G401.6 (cell line): Measurements from ENCODE around the gene PHLDB3.
"Not testable (repeated sequence)": the region's sequence is repeated elsewhere in the genome, so short reads cannot be mapped to it uniquely, and the experiment has no call there.

Source experiments
- FAIRE-seq: peaks from 2 replicates; lab custom pipeline; 2012; peaks lifted over from hg19 to GRCh38; lab: Jason Lieb, UNC

The PHLDB3 gene

DNA sequence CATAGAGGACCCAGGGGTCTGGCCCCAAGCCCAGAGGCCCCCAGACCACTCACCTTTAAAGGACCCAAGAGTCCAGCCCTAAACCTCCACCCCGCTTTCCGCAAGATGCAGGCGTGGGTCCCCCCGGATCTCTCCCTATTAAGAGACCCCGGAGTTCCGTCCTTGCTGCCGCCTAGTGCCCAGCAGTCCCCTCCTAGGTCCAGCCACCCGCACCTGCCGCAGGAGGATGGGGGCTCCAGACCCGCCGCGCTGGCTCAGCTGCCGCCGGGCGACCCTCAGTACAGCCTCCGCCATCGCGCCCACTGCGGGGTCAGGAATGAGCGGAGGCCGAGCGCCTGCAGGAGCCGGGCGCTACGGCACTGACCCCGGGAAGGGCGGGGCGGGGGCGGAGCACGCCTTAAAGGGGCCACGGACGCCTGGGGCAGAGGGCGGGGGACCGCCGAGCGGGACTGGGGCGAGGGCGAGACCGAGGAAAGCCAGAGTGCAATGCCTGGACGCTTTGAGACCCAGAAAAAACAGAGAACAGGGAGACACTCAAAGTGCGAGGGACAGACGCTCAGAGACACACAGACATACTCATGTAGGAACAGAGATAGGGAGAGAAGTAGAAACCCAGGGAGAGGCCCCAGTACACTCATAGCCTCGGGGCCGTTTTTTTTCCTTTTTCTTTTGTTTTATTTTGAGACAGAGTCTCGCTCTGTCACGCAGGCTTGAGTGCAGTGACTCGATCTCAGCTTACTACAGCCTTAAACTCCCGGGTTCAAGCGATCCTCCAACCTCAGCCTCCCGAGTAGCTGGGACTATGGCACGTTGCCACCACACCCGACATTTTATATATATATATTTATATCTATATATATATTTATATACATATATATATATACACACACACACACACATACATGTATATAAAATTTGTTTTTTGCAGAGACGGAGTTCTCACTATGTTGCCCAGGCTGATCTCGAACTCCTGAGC is 22.6 kb upstream of the PHLDB3 start, which contains the start of gene ETHE1:
TSS of gene ETHE1 (minus strand) at position 318 of the 976 bp plus-strand sequence. CDS start at position 294, 24 bp downstream.
- no peak for FAIRE-seq

DNA sequence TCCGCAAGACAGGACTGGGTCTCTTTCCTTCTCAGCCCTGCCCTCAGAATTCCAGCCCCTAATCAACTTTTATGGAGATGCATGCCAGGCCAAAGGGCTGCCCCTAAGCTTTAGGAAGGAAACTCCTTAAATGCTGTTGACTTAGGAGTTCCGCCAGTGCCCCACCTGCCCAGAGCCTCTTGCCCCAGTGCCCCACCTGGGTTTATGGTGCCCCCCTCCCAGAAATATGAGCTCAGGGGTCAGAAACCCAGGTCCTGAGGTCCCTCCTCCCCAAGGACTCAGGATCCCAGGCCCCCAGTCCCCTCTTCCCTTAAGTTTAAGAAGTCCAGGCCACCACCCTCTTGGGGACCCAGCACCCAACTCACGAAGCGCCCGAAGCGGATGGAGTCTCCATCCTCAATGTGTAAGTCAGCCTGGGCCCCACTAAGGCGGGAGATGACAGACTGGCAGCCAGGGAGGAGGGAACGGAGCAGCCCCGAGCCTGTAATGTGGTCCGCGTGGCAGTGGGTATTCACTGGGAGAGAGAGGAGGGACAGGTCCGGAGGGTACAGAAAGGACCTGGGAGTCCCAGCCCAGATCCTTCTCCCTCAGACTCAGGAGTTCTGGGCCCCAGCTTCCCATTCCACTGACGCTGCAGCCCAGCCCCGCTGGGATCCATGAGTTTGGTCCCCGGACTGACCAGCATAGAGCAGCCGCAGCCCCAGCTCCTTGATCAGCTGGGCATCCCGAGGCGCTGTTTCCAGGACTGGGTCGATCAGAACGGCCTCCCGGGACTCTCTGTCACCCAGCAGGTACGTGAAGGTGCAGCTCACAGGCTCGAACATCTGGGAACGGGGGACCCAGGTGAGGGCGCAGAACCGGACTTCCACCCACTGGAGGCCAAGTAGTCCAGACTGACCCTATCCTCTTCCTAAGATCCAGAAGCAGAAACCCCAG is 21.6 kb upstream of the PHLDB3 start:
- FAIRE-seq = no peak

DNA sequence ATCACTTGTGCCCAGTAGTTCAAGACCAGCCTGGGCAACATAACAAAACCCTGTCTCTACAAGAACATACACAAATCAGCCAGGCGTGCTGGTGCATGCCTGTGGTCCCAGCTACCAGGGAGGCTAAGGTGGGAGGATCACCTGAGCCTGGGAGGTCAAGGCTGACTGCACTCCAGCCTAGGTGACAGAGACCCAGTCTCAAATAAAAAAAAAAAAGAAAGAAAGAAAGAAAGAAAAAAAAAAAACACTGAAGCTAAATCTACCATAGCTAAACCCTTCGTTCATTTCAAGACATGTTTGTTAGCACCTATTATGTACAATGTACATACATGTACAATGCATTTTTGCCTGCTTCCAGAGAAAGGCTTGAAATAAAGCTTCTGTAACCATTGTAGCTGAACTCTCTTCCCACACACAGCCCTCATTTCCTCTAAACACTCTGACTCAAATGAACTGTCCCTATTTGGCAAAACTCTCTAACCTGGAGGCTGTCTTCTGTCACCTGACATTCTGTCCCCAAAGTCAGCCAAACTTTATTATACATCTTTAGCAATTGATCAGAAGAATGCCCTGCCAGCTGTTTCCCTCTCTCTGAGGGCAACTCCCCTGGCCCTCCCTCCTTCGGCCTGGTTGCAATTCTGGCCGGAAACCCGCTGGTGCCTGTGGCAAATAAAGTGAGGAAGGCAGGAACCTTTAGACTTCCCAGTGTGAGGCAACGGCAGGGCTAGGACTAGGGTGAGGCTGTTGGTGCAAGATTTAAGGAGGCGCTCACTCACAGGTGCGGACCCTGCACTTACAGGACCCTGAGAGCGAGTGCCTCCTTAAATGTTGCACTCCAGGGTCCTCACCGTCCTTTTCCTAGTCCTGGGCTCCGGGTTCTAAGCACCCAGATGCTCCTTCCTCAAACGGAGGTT is 20.6 kb upstream of the PHLDB3 start:
- FAIRE-seq = no peak

DNA sequence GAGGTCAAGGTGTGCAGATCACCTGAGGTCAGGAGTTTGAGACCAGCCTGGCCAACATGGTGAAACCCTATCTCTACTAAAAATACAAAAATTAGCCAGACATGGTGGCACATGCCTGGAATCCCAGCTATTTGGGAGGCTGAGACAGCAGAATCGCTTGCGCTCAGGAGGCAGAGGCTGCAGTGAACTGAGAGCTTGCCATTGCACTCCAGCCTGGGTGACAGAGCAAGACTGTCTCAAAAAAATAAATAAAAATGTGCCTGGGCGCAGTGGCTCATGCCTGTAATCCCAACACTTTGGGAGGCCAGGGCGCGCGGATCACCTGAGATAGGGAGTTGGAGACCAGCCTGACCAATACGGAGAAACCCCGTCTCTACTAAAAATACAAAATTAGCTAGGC is 19.1 kb upstream of the PHLDB3 start:
- not testable (repeated sequence) for FAIRE-seq

DNA sequence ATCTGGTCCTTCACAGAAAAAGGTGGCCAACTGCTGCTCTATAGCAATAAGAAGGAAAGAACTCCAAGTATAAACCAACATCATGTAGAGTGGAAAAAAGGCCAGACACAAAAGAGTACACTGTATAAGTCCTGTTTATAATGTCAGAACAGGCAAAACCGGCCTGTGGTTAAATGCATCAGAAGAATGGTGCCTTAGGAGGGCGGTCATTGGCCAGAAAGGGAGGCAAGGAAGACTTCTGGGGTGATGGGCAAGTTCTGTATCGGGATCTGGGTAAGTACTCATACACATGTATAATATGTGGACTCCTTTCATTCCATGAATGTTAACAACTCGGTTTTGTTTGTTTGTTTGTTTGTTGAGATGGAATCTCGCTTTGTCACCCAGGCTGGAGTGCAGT is 18.4 kb upstream of the PHLDB3 start:
- no peak for FAIRE-seq

DNA sequence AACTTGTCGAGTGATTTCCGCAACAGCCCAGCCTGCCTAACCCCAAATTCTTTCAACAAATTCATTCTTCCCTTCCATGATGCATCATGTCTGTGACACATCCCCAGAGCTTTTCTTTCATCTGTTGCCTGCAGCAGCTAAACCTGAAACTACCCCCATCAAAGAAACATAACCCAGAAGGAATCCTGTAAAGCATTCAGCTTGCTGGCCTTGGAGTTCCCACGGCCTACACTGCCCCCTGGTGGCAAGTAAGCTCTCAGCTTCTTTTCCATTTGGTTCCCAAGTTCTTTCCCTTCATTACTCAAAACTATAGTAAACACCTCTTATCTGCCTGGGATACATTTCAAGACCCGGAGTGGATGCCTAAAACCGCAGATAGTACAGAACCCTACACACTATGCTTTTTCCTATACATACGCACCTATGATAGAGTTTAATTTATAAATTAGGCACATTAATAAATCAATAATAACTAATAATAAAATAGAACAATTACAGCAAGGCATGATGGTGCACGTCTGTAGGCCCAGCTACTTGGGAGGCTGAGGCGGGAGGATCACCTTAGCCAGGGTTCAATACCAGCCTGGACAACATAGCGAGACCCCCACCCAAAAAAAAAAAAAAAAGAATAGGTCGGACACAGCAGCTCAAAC is 15.0 kb upstream of the PHLDB3 start:
- FAIRE-seq = peak; percentile 98

DNA sequence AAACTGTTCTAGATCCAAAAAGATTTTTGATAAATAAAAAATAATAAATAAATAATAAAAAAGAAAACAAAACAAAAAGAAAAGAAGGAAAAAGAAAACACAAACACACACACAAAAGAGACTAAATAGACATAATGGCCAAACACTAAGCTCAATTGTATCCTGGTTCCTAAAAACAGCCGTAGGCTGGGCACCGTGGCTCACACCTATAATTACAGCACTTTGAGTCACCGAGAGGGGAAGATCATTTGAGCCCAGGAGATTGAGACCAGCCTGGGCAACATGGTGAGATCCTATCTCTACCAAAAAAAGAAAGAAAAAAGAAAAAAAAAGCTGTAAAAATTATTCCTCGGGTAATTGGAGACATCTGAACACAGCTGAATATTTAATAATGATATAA is 13.5 kb upstream of the PHLDB3 start:
- FAIRE-seq = peak; percentile 19

DNA sequence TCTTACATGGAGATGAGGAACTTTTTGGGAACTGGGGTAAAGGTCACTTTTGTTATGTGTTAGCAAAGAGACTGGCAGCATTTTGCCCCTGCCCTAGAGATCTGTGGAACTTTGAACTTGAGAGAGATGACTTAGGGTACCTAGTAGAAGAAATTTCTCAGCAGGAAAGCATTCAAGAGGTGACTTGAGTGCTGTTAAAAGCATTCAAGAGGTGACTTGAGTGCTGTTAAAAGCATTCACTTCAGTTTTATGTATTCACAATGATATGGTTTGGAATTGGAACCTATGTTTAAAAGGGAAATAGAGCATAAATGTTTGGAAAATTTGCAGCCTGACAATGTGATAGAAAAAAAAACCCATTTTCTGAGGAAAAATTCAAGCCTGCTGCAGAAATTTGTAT is 7.9 kb upstream of the PHLDB3 start:
- FAIRE-seq = not testable (repeated sequence)

DNA sequence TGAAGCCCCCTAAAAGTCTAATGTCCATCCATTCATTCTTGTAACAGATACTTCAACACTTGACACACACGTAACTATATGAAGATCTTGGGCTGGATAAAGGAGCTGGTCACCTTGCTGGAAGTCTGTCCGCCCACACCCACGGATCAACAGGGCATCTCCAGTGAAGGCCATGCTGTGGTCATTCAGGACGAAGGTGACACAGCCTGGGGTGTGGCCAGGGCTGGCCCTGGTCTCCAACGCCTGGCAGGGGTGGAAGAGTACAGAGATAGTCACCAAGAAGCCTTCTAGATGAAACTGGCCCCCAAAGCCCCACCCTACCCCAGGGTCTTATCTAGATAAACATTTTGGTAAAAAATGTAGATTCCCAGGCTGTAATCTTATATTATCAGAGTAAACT is 6.8 kb upstream of the PHLDB3 start:
- no peak for FAIRE-seq

DNA sequence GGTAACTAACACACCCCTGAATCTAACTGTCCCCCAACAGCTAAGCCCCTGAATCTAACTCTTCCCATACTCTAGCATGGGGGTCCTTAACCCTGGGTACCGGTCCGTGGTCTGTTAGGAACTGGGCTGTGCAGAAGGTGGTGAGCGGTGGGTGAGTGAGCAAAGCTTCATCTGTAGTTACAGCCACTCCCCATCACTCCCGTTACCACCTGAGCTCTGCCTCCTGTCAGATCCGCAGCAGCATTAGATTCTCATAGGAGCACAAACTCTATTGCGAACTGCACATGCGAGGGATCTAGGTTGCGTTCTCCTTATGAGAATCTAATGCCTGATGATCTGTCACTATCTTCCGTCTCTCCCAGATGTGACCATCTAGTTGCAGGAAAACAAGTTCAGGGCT is 6.2 kb upstream of the PHLDB3 start:
- FAIRE-seq = no peak

DNA sequence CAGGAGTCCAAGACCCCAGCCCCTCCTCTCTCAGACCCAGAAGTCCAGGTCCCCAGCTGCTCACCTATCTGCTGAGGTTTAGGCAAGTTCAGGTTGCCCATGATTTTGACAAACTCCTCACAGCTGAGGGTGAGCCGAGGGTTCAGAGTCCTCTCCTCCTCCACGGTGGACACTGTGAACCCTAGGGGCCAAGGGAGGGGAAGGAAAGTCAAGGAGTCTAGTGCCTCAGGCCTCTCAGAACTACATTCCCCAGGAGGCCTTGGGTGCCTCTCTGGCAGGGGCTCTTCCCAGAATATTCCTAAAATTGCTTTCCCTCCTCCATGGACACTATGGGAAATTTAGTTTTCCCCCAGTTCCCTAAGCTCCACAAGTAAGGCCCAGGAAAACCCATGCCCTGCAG is 3.3 kb upstream of the PHLDB3 start:
- FAIRE-seq = peak; percentile 31

DNA sequence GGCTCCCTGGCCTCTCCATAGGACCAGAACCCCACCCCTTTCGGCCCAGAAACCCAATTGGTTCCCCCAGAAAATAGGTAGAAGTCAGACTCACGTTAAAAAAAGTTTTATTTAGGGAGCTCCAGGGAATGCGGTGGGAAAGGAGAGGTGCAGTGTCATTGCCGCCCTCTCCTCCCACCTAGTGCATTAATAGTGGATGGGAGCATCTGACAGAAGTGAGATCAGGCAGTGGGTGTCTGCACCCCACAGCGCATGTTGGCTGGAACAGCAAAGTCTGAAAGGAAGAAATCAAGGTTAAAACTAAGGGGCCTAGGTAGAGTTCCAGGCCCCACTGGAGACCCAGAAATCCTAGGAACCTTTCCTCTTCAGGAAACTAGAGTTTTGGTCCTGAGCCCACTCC is 2.1 kb upstream of the PHLDB3 start:
- FAIRE-seq = no peak

DNA sequence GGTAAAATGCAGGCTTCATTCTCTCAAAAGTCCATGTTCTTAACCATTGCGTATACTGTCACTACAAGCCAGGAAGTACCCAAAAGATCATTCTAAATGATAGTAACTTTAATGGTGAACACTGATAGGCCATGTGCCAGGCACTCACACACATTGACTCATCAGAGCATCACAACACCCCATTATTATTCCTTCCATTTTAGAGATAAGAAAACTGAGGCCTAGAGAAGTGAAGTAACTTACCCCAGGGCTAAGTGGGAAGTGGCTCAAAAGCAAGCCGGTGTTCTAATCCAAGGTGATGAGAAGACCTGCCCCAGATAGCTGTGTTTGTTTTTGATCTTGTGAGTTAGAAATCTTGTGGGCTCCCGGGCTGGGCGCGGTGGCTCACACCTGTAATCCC is 1.4 kb upstream of the PHLDB3 start:
- FAIRE-seq = no peak

DNA sequence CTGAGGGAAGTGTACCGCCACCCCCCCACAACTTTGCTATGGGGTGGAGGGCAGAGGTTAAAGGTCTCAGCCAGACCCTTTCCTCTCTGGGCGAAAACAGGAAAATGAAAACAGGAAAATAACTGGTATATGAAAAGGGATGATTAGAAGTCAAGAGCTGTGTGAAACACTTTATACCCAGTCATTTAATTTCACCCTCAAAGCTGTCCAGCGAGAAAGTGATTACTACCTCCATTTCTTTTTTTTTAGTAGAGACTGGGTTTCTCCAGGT is 575 bp upstream of the PHLDB3 start:
- no peak for FAIRE-seq

DNA sequence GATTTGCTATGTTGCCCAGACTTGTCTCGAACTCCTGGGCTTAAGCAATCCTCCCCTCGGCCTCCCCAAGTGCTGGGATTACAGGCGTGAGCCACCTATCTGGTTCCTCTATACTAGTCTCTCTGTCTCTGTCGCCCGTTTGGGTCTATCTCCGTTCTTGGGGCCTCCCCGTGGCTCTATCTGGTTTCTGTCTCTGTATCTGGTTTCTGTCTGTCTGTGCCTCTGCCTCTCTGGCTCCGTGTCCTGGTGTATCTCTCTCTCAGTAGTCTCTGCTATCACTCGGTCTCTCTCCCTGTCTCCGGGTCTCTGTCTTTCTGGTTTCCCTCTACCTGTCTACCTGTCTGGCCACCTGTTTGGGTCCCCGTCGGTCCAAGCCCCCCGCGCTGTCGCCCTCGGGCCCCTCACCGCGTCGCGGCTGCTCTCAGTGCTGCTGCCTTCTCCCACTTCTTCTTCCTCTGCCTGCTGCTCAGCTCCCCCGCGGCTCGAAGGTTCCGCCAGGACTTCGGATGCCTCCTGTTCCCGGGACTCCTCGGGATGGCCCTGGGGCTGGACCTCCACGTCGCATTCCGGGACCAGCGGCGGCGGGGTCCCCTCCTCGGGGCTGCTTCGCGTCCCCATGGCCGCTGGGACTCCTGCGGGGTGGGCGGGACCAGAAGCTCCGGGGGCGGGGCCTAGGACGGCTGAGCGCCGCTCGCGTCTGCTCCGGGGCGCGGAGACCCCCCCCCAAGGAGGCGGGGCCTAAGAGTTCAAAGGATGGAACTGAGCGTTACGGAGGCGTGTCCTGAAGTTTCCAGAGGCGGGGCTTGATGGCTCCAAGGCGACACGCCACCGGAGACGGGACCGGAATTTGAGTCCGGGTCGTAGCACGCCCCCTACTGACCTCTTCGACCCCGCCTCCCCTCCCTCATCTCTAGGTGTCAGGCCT is 783 bp downstream of the PHLDB3 start:
- peak; percentile 96 for FAIRE-seq

DNA sequence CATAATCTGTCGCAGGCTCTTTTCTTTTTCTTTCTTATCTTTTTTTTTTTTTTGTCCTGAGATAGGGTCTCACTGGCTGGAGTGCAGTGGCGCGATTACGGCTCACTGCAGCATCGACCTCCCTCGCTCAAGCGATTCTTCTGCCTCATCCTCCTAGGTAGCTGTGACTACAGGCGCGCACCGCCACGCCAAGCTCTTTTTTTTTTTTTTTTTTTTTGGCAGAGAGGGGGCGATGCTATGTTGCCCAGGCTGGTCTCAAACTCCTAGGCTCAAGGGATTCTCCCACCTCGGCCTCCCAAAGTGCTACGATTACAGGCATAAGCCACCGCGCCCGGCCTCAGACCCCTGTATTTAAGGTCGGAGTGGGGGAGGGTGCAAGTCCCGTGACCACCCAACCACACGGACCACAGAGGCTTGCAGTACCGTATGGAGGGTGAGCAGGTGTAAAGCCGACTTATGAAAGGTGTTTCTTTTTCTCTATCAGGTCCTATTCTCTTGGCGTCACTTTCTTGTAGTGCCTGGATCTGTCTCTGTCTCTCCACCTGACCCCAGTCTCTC is 2.0 kb downstream of the PHLDB3 start:
- no peak for FAIRE-seq

DNA sequence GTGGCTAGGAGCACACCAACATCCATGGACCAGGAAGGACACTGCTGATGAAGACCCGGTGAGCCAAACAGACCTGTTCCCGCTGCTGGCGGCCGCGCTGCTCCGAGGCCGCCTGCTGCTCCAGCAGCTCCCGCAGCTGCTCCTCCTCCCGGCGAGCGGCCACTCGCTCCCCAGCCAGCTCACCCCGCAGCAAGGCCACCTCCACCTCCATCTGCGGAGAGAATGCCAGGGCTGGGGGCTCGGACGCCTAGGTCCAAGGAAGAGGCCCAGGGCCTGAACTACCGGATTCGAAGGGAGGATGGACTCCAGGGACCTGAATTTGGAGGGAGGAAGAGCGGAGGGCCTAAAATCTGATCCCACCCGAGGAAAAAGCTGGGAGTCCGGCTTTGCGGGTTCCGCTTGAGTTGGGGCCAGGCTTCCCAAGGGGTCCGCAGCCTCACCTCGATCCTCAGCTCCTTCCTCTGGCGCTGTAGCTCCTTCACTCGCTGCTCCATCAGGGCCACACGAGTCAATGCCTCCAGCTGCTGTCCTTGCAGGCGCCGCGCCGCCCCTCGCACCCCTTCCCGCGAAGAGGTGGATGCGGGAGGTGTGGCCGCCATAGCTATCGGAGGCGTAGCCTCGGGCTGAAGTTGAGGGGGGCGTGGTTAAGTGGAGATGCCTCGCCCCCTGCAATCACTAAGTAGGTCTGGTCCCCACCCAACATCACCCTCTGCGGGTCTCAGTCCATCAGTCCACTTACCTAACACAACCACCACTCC is 2.7 kb downstream of the PHLDB3 start:
- FAIRE-seq = no peak

DNA sequence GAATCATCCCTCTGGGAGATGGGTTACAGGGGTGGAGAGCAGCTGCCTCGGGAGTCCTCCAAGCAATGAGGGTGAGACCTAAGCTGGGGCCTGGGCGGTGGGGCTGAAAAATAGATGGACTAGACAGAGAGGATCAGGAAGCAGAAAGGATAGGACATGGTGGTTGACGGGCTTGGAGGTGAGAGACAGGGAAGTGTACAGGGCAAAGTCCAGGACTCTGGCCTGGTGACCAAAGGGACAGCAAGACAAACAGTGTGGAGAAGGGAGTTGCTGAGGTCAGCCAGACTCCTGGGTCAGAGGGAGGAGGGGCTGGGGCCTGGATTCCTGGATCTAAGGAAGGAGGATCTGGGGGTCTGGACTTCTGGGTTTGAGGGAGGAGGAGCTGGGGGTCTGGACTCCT is 5.5 kb downstream of the PHLDB3 start:
- no peak for FAIRE-seq

DNA sequence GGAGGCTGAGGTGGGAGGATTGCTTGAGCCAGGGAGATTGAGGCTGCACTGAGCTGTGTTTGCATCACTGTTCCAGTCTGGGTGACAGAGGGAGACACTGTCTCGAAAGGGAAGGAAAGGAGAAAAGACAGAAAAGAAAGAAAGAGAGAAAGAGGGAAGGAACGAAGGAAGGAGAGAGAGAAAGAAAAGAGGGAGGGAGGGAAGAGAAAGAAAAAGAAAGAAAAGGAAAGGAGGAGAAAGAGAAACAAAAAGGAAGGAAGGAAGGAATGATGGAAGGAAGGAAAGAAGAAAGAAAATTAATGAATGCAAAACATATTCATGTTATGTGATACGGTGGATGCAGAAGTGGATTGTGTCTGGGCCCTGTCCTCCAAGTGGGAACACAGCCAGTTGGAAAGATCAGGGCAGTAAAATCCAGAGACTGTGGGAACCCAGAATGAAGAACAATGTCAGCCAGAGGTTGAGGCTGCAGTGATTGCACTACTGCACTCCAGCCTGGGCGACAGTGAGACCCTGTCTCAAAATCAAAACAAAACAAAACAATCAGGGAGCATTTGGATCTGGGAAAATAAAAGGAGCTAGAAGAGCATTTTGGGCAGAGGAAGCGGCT is 6.2 kb downstream of the PHLDB3 start:
- FAIRE-seq = no peak
